Tongue (tissue), 2 donors: Measurements from ENCODE around the gene ST6GALNAC3. TPM values are rescaled to one million over a fixed set of nuclear protein-coding genes. Genes with fewer than 3 reads are reported as not detected.
A peak's percentile ranks its signal among the peaks of the same experiment; 100 is the strongest.
"Not testable (repeated sequence)": the region's sequence is repeated elsewhere in the genome, so short reads cannot be mapped to it uniquely, and the experiment has no call there.

Source experiments
- DNase-seq: peaks from one replicate; pipeline ENCODE4 v3.0.0-alpha.2; 2015
- total RNA-seq: library from RNA; depleted of rRNA; stranded (reverse); fragments of >200 nt; gene quantifications from one replicate; pipeline ENCODE4 v1.2.3, GENCODE V29; 2014

The ST6GALNAC3 gene
- total RNA-seq, 1 donor from 2014 or later, result 6.5 TPM

DNA sequence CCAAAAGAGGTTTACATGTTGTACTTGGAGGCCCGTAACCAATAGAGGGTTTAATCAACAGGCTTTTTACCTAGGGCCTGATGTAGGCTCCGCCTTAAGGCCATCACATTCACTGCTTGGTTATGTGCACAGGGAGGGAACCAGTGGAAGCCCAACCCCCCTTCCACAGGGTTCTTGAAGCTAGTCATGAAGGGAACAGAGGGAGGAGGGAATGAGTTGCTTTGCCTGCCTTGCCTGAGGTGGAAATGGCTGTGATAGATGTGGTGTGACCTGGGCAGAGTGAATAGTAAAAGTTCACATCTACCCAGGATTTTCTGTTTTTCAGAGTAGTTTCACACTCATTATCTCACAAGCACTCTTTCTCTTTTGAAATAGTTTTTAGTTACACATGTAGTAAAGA lies 215.1 kb downstream of the ST6GALNAC3 start:
- DNase-seq, result no peak

DNA sequence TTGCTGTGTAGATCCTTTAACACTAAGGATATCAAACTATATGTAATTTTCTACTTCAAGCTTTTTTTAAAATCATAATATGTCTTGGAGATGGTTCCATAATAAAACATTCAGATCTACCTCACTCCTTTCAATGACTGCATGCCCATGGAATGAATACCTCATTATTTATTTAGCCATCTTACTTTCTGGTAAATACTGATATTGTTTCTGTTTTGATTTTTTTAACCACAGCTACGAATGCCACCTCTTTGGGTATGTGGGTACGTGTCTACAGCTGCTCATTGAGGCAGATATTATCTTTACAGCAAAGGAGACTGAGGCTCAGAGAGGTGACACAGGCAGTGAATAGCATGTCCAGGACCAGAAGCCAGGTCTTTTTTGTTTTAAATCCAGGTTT lies 215.7 kb downstream of the ST6GALNAC3 start:
- no peak for DNase-seq

DNA sequence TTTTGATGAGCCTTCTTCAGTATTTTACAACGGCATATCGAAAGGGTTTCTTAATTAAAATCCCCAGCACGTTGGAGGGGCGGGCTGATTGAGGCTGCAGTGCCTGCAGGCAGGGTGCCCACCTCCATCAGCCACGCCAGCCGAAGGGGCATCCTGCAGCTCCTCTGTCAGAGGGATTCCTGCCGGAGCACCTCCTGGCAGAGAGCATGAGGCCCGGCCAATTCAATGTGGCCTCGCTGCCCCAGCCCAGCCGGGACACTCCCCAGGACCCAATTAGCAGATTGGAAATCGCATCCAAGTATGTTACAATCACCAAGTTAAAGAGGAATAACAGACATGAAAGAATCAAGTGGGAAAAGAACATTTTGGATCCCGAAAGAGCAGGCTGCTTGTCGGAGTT lies 216.6 kb downstream of the ST6GALNAC3 start:
- no peak for DNase-seq

DNA sequence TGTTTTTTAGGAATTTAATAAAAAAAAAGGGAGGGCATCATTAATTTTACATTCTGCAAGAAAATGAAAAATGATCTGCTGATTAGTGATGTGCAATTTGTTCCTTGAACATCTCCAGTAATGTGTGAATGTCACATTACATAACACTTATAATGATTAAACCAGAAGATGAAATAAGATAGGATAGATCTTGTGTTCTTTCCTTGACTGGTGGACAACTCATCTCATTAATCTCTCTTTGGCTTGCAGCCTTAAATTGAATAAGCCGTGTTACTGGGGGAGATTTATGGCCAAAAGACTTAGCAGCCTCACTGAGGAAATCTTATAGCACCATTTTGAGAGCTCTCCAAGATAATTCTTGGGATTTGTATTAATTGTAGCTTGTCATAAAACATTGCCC lies 217.2 kb downstream of the ST6GALNAC3 start:
- DNase-seq, result no peak

DNA sequence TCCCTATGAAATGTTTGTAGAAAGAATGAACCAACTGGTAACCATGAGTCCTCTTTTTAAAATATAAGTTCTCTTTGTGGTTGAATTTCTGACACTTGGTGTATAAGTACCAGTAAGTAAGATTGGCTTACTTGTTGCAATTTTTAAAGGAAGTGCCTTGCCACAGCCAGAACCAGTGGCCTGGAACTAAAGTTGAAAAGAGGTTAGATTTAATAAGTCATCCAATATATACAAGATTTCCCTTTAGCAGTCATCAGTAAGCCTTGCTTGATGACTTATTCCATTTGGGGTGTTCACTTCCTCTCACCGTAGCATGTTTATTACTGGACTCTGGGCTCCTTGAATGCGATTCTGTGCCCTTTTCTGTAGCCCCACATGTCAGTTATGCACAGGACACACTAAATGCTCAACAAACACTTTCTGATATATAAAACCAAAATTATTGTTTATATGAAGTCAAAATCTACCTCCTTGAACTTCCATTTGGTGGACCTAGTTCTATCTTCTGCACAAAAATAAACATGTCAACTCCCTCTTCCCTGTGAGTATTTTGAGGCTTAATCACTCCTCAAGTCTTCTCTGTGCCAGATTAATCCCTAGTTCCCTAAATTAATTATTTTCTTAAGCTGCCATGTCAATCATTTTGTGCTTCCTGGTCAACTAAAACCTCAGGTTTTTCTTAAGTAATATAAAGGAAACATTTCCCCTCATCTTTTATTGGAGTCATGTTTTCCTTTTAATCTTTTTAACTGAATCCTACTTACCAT lies 218.1 kb downstream of the ST6GALNAC3 start:
- no peak for DNase-seq

DNA sequence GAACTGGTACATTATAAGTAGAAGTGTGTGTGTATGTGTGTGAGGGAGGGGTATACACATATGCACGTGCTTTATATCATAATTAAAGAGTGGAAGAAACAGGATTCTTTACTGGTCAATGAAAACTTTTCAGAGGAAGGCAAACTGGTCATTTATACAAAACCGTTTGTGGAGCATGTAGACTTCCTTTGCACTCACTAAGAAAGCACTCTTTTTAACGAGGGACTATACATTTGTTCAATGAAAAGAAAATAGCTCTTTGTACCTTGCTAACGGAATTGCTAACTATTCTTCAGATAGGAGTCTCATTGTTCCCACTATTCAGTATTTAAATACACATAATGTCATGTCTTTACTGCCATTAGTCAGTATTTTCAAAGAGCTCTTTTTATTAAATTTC lies 219.3 kb downstream of the ST6GALNAC3 start:
- DNase-seq, result no peak

DNA sequence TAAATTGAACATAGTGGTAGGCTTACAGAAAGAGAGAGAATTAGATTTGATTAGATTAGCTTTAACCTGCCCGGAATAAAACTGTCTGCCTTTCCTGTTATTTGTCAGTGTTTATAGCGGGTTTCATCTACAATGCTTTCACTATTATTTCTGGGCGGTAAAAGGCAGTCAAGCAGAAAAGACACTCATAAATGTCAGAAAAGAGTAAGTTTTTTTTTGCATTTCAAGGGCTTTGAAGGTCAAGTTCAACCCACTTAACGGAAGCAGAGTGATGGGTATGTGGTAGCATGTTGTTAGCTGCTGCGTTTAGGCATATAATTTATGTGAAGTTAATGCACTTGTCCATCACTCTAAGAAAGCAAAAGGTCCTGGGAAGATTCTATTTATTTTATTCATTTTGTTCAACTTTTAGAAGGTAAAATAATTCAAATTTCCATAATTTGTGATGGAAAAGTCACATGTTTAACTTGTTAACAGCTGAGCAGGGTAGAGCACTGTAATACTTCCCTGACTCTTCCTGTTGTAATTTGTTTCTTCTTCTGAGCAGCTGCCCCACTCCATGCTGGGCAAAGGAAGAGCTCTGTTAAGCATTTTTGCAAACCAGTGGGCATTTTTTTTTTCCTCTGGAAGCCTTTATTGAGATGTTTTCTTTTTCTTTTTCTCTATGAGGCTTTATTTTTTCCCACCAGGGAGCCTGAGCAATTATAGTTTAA lies 220.1 kb downstream of the ST6GALNAC3 start:
- no peak for DNase-seq

DNA sequence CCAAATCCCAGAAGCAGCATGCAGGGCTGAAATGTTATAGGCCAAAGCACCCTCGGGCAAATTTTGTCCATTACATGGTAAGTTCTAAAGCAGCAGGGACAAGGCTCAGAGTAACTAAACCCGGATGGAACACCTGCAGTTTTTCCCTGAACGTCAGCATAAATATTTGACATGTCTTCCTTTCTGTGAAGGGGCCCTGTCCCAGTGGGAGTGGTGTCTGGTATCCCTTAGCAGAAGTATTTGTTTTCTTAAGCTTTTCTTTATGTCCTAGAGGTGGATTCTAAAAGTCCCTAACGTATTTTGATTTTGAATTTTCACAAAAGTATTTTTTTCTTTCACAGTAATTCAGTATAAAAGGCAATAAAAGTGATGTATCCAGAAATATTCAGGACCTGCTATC lies 223.9 kb downstream of the ST6GALNAC3 start:
- DNase-seq, result no peak

DNA sequence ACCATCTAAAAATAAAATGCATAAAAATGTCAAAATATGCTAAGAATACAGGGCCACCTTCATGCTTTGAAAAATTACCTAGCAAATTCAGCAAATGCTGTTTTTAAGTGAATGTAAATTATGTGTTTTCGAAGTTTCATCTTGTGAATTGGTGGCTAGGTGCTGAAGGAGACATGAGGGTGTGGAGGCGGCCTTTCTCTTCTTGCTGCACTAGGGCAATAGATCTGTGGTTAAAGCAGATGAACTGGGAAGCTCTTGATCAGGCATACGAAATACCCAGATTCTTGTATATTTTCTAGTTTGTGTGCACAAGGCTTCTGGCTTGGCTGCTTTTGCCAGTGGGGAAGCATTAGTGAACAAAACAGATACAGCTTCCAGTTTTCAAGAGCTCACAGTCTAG lies 224.5 kb downstream of the ST6GALNAC3 start:
- DNase-seq, result no peak

DNA sequence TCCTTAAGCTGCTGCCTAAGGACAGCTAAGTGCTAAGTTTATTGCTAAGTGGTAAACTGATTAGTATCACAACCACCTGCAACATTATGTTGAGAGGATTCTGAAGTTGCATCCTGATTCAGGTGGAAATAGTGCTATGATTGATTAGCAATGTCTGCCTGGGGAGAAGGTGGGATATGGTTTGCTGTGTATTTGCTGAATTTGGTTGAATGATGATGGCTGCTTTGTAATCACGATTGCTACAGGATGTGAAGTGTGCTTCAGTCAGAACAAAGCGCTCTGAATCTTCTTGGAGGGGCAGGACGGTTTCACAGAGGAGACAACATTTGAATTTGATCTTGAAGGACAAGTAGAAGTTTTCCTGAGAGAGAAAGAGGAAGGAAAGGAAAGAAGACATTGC lies 226.0 kb downstream of the ST6GALNAC3 start:
- no peak for DNase-seq

DNA sequence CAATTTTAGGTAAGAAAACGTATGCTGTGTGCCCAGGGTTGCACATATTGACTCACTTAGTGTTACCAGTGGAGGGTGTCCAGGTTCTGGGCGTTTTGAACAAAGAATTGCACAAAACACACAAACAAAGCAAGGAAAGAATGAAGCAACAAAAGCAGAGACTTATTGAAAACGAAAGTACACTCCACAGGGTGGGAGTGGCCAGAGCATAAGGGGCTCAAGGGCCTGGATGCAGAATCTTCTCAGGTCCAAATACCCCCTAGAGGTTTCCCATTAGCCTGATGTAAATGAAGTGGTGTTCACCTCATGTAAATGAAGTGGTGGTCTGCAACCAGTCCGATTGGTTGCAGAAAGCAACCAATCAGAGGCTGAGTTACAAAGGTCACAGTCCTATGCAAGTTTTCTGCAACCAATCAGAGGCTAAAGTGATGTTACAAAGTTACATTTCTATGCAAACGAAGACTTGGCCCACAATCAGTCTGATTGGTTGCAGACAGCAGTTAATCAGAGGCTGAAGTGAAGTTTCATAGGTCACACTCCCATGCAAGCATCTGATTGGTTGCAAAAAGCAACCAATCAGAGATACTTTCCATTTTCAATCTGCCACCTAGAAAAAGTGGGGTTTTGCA lies 228.3 kb downstream of the ST6GALNAC3 start:
- no peak for DNase-seq

DNA sequence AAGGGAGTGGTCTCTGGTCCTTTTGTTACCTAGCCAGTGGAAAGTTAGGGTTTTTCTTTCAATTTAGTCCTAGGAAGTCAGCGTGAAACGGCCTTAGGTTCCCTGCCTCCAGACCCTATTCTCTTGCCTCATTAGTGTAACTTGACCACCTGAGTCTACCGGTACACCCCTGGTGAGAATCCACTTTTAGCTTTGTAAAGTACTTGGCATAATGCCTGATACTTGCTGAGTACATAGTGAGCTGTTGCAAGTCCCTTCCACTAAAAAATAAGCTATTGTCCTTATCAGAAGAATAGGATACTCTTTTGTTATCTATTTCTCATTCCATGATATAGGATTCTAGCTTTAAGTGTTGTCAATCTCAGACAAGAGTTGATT lies 228.8 kb downstream of the ST6GALNAC3 start:
- no peak for DNase-seq

DNA sequence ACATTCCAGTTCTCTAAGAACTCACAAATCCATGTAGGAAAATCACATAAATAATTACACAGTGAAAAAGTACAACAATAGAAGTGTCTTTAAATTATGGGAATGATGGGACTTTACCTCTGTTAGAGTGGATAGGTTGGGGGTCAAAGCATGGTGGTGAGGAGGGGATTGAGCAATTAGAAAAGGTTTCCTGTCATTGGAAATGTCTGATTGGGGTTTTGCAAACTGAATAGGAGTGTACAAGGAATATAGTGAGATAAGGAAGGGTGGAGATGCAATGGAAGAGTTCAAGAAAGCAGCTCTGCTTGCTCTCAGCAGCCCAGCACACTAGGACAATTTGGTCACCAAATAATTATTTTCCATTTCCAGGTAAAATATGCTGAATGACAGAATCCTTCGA lies 238.8 kb downstream of the ST6GALNAC3 start:
- no peak for DNase-seq

DNA sequence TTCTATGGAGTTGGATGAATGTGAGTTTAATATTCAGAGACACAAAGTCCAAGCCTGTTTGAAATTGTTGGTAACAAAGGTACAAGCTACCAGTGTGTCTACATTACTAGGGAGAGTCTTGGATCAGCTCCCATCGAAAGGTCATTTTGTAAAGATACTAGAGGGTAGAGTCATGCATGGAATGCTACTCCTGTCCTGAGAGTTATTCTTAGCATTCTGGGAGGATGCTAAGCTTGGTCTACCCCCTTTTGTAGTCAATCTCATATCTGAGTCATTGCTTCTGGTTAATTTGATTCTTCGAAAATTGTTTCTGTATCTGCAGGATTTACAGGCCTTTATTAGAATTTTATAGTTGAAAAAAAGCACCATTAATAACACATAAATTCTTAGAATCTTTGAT lies 240.2 kb downstream of the ST6GALNAC3 start:
- no peak for DNase-seq

DNA sequence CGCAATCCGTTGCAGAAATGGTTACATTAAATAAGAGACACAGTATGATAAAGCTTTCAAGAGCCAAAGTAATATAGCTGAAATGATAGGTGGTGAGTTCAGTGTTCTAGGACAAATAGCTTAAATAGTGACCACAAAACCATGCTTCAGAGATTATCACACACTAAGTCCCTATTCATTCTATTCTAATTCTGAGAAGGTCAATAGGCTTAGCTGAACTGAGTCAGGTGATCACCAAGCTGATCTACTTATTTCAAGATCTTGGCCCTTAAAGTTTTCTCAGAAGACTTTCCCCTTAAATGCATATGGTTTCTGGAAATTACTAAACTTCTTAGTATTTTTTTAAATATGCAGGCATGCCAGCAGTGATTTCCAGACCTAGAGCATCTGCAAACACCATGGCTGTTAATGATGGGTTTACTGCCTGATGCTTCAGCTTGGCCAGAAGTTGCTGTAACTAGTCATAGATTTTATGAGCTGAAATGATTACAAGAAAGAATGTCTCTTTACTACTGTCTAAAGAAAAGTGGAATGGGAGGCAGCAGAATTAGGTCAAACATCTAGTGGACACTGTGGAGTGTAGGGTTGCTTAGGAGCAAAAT lies 242.9 kb downstream of the ST6GALNAC3 start:
- DNase-seq, result no peak

DNA sequence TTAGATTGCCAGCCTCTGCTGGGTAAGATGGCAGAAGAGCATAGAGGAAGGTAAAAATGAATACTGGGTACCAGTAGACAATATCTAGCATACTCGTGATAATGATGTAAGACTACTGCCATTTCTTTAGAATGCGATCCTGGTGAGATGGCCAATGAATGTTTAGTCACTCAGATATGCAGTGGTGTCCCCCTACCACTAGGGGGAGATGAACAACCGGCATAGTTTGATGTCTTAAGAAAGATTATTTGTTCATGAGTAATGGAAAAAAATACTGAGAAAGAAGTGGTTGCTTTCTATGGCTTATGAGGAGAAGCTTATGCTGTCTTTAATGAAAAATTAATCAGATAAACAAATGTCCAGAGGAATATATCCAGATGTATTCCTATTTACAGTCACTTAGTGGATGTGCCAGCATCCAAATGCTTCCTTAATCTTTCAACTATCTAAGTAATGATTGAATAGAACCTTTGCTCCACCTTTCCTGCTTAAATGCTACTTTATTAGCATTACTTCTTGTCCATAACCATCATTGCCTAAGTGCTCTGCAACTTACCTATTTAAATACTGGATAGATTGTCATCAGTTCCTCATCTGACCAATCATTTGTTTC lies 256.6 kb downstream of the ST6GALNAC3 start:
- peak; percentile 64 for DNase-seq

DNA sequence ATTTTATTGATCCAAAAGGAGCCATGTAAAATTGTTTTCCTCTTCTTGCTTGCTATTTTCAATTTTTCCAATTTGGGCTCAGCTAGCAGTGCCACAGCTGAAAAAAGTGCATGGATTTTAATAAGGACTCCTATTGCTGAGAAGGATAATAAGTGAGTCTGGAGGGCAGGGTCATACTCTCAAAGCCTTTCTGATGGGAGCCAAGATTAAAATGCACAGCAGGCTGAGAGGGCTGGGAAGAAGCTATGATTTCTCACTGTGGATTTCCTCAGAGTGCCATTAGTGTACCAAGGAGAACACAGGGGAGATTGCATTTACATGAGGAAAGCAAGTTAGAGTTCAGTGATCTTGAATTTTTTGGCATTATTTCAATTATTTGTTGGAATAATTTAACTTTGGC lies 261.3 kb downstream of the ST6GALNAC3 start:
- DNase-seq, result peak; percentile 21

DNA sequence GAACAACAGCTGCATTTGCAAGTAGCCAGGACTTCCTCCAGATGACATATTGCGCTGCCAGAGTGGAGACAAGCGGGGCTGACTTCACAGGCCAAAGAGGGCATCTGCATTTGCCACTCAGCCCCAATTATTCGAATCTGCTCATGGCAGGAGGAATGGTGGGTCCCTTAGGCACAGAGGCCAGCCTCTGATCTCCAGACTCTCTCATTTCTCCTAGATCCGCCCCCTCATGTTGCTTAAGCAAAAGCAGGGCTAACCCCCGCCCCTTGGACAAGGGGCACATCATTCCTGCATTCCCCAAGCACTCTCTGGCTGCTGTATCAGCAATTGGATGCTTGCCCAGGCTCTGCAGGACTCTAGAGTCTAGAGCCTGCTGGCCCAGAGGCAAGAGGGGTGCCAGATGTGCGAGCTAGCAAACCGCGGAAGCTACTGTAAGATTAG lies 262.4 kb downstream of the ST6GALNAC3 start:
- DNase-seq, result peak; percentile 94

DNA sequence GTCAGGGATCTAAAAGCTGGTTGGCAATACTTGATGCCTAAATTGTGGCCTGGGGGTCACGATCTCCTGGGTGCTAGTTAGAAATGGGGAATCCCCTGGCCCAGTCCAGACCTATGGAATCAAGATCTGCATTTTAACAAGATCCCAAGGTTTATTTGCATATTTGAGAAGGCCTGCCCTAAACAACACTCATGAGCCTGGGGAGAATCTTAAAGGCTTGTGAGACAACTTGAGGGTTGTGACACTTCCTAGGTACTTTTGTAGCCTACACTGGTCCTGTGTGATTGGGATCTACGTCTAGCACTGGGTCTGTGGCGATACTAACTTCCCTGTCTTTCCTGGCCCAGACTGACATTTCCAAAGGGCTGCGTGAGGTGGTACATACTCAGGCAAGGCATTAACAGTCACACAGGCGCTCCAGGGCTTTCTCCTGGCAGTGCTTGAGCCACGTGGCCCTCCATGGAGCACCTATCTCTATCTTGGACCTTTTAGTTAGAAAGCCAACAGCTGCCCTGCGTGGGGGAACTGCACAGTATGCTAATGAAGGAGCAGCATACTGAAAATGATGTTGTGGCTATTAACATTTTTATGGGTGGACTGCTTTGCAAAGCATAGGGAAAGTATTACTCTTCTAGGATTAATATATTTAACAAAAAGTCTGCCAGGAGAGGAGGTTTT lies 263.1 kb downstream of the ST6GALNAC3 start:
- no peak for DNase-seq

DNA sequence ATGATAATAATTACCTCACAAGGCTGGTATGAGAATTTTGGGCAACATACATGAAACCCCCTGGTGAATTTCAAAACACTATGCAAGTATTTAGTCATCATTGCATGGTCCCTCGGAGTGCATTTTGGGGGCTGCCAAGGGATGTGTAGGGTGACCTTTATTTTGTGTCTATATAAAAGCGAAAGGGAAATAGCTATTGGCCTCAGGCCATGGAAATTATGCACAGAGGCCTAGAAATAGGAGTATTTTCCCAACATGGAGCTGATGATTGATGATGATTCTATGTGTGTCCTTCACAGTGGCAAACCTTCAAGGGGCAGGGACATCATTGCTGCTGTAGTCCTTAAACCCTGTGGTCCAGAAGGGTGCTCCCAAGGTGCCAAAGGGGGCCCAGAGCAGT lies 265.5 kb downstream of the ST6GALNAC3 start:
- peak; percentile 28 for DNase-seq

DNA sequence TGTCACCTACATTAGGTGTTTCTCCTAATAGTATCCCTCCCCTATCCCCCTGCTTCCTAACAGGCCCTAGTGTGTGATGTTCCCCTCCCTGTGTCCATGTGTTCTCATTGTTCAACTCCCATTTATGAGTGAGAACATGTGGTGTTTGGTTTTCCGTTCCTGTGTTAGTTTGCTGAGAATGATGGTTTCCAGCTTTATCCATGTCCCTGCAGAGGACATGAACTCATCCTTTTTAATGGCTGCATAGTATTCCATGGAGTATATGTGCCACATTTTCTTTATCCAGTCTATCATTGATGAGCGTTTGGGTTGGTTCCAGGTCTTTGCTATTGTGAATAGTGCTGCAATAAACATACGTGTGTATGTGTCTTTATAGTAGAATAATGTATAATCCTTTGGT lies 267.3 kb downstream of the ST6GALNAC3 start:
- not testable (repeated sequence) for DNase-seq

DNA sequence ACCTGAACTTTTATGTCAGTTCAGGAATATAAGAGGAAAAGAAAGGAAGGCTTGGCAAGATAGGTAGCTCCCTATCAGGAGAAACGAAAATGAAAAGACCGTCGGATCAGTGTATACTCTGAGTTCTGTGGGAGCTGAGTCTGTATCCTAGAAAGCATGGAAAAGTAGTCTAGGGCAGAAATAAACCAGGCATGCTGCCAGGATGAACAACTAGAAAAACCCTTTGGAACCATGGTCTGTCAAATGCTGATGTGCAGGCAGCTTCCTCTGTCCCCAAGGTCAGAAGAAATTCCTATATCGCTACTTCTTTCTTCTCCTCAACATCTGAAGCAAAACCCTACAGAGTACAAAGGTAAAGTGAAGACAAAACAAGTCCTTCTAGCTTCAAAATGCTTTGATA lies 268.8 kb downstream of the ST6GALNAC3 start:
- peak; percentile 21 for DNase-seq
